Measurements from ENCODE around the gene GRAMD1B.

The GRAMD1B gene

GRCh38 chr11:123484448-123484847 lies 54.4 kb downstream of the GRAMD1B start:
- no peak overlapping the region for H3K27ac ChIP-seq (ENCODE audit: low read depth, low read length)
- H3K36me3 ChIP-seq (ENCODE audit: insufficient read depth, low read length): no peaks in the 10 kb centered on the region
- H3K27me3 ChIP-seq (ENCODE audit: insufficient read depth, low read length): peaks cover 7% of the 10 kb centered on the region; the same call in 1 of the 2 replicates
- no peak overlapping the region for H2AFZ ChIP-seq (ENCODE audit: low read length, unreplicated experiment)
- no peaks in the 10 kb centered on the region for H3K79me2 ChIP-seq (ENCODE audit: control insufficient read depth, insufficient read depth, low read length, unreplicated experiment)
- no peak overlapping the region for H3K4me3 ChIP-seq (ENCODE audit: low read depth, low read length)
- H3K4me1 ChIP-seq (ENCODE audit: control insufficient read depth, insufficient read depth, low read length, unreplicated experiment): no peaks in the 10 kb centered on the region

DNA sequence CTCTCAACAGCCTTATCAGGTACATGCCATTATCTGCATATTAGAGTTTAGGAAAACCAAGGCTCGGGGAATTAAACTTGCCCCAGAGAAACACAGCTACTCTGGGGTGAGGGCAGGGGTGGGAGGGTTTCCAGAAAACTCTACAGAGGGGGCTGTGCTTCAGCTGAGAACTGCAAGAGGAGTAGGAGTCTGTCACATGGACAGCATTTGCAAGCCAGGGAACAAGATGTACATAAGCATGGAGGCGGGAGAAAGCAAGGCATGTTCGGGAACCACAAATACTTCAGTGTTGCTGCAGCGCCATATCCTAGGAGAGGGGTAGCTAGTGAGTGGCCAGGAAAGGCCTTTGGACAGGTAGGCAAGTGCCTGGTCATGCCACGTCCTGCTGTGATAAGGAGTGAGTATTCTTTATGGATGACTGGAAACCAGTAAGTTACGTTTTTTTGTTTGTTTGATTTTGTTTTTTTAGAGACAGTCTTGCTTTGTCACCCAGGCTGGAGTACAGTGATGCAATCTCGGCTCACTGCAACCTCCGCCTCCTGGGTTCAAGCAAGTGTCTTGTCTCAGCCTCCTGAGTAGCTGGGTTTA lies 57.2 kb downstream of the GRAMD1B start:
- Histone ChIP-seq H3K27ac (ENCODE audit: low read depth, low read length) (no peak overlapping the region), H3K4me3 (ENCODE audit: low read depth, low read length) (no peak overlapping the region), H3K36me3 (ENCODE audit: insufficient read depth, low read length) (no peaks in the 10 kb centered on the region), H3K27me3 (ENCODE audit: insufficient read depth, low read length) (peaks cover 7% of the 10 kb centered on the region; the same call in 1 of the 2 replicates), H3K79me2 (ENCODE audit: control insufficient read depth, insufficient read depth, low read length, unreplicated experiment) (no peaks in the 10 kb centered on the region), H2AFZ (ENCODE audit: low read length, unreplicated experiment) (no peak overlapping the region), H3K4me1 (ENCODE audit: control insufficient read depth, insufficient read depth, low read length, unreplicated experiment) (no peaks in the 10 kb centered on the region)

GRCh38 chr11:123490527-123490926 lies 60.5 kb downstream of the GRAMD1B start:
- no peaks in the 10 kb centered on the region for H3K79me2 ChIP-seq (ENCODE audit: control insufficient read depth, insufficient read depth, low read length, unreplicated experiment)
- peaks cover 3% of the 10 kb centered on the region; the same call in 1 of the 2 replicates for H3K27me3 ChIP-seq (ENCODE audit: insufficient read depth, low read length)
- H3K36me3 ChIP-seq (ENCODE audit: insufficient read depth, low read length): no peaks in the 10 kb centered on the region
- H3K4me1 ChIP-seq (ENCODE audit: control insufficient read depth, insufficient read depth, low read length, unreplicated experiment): peaks cover 4% of the 10 kb centered on the region
- no peak overlapping the region for H3K4me3 ChIP-seq (ENCODE audit: low read depth, low read length)
- H2AFZ ChIP-seq (ENCODE audit: low read length, unreplicated experiment): no peak overlapping the region
- H3K27ac ChIP-seq (ENCODE audit: low read depth, low read length): no peak overlapping the region

- H3K4me3 ChIP-seq (ENCODE audit: low read depth, low read length): no peak overlapping the region
- H3K27me3 ChIP-seq (ENCODE audit: insufficient read depth, low read length): peaks cover 8% of the 10 kb centered on the region
- no peak overlapping the region for H3K27ac ChIP-seq (ENCODE audit: low read depth, low read length)
- H3K79me2 ChIP-seq (ENCODE audit: control insufficient read depth, insufficient read depth, low read length, unreplicated experiment): no peaks in the 10 kb centered on the region
- no peak overlapping the region for H2AFZ ChIP-seq (ENCODE audit: low read length, unreplicated experiment)
- H3K36me3 ChIP-seq (ENCODE audit: insufficient read depth, low read length): no peaks in the 10 kb centered on the region
- H3K4me1 ChIP-seq (ENCODE audit: control insufficient read depth, insufficient read depth, low read length, unreplicated experiment): peaks cover 4% of the 10 kb centered on the region
Measured at GRCh38 chr11:123491241-123491640, 61.2 kb downstream of the GRAMD1B start.

DNA sequence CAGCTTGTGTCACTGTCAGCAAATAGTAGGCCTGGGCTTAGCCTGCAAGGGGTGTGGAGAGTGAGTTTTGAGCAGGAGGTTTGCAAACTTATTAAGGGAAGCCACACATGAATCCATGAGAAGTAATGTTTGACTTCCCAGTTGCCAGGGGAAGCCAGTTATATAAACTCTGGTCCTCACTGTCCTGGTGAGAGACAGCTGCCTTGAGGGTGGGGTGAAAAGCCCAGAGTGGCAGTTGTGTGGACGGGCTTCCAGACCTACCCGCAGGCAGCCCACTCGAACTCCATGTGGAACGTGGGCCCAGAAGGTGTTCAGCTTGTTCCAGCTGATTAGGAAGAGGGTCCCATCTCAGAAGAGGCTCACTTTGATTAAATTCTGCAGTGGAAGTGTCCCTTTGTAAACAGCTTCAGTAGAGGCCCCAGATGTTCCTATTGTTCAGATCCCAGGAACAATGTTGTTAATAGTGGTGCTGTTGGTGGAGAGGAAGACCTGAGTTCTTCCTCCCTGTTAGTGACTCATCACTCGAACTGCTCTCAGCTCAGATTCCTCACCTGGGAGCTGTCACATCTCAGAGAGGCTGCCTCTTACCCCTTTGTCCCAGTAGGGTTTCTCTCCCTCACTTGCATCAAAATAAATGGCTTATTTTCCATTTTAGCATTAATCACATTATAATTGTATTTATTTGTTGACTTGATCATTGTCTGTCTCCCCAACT lies 63.4 kb downstream of the GRAMD1B start:
- H3K27me3 ChIP-seq (ENCODE audit: insufficient read depth, low read length): peaks cover 13% of the 10 kb centered on the region
- no peak overlapping the region for H2AFZ ChIP-seq (ENCODE audit: low read length, unreplicated experiment)
- H3K79me2 ChIP-seq (ENCODE audit: control insufficient read depth, insufficient read depth, low read length, unreplicated experiment): no peaks in the 10 kb centered on the region
- no peak overlapping the region for H3K27ac ChIP-seq (ENCODE audit: low read depth, low read length)
- peaks cover 4% of the 10 kb centered on the region for H3K4me1 ChIP-seq (ENCODE audit: control insufficient read depth, insufficient read depth, low read length, unreplicated experiment)
- no peak overlapping the region for H3K4me3 ChIP-seq (ENCODE audit: low read depth, low read length)
- no peaks in the 10 kb centered on the region for H3K36me3 ChIP-seq (ENCODE audit: insufficient read depth, low read length)

DNA sequence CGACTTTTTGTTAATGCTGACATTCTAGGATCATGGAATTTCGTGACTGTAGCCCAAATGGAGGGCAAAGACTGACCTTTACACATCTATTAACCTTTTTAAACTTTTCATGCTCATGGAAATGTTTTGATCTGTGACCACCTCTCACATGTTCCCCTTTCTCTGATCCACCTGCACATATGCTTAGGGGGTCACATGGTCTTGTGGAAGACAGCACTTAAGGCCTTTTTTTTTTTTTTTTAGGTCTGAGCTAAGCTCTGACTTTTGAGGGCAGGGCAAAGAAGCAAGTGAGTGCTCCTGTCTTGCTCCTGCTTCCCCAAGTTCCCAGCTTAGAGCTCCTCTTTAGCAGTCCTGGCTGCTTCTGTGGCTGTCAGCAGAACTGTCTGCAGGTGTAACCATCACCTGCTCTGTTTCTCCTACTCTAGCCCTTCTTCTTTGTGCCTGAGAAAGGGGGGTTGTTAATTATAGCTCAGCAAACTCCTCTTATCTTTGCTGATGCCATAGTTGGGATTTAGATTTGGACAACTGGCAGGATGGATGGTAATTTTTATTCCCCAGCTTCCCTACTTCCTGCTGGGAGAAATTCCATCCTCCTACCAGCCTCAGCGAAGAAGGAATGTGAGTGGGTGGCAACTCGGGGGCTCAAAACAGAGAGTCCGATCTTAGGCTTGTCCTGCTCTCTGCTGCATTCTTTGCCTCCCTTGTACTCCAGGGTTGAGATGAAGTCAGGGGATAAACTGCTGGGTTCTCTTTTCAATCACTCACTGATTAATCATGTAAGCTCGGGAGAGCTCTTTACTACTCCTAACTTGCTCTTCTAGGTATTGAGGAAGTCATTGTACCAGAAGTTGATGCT lies 64.4 kb downstream of the GRAMD1B start:
- Histone ChIP-seq H3K4me1 (ENCODE audit: control insufficient read depth, insufficient read depth, low read length, unreplicated experiment) (peaks cover 4% of the 10 kb centered on the region), H3K27me3 (ENCODE audit: insufficient read depth, low read length) (peaks cover 13% of the 10 kb centered on the region), H3K36me3 (ENCODE audit: insufficient read depth, low read length) (no peaks in the 10 kb centered on the region), H2AFZ (ENCODE audit: low read length, unreplicated experiment) (no peak overlapping the region), H3K4me3 (ENCODE audit: low read depth, low read length) (no peak overlapping the region), H3K79me2 (ENCODE audit: control insufficient read depth, insufficient read depth, low read length, unreplicated experiment) (no peaks in the 10 kb centered on the region), H3K27ac (ENCODE audit: low read depth, low read length) (no peak overlapping the region)

DNA sequence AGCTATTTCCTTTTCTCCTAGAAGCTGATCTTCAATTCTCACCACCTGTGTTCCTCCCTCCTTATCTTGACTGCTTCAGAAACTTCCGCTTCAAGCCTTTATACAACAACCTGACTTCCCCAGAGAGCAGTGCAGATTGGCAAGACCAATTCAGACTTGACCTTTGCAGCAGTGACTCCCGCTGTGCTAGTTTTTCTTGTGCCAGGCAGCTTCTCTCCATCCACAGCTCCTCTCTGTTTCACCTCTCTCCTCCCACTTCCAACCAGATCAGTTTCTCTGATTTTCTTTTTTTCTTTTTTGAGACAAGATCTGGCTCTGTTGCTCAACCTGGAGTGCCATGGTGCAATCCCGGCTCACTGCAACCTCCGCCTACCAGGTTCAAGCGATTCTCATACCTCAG lies 74.3 kb downstream of the GRAMD1B start:
- H3K27me3 ChIP-seq (ENCODE audit: insufficient read depth, low read length): no peaks in the 10 kb centered on the region; the same call in 1 of the 2 replicates
- no peak overlapping the region for H2AFZ ChIP-seq (ENCODE audit: low read length, unreplicated experiment)
- no peaks in the 10 kb centered on the region for H3K36me3 ChIP-seq (ENCODE audit: insufficient read depth, low read length)
- no peak overlapping the region for H3K4me3 ChIP-seq (ENCODE audit: low read depth, low read length)
- no peak overlapping the region for H3K27ac ChIP-seq (ENCODE audit: low read depth, low read length)
- no peaks in the 10 kb centered on the region for H3K79me2 ChIP-seq (ENCODE audit: control insufficient read depth, insufficient read depth, low read length, unreplicated experiment)
- no peaks in the 10 kb centered on the region for H3K4me1 ChIP-seq (ENCODE audit: control insufficient read depth, insufficient read depth, low read length, unreplicated experiment)

- Histone ChIP-seq H3K4me1 (ENCODE audit: control insufficient read depth, insufficient read depth, low read length, unreplicated experiment) (no peaks in the 10 kb centered on the region), H3K27ac (ENCODE audit: low read depth, low read length) (no peak overlapping the region), H3K79me2 (ENCODE audit: control insufficient read depth, insufficient read depth, low read length, unreplicated experiment) (no peaks in the 10 kb centered on the region), H3K4me3 (ENCODE audit: low read depth, low read length) (no peak overlapping the region), H3K27me3 (ENCODE audit: insufficient read depth, low read length) (no peaks in the 10 kb centered on the region; the same call in 1 of the 2 replicates), H3K36me3 (ENCODE audit: insufficient read depth, low read length) (no peaks in the 10 kb centered on the region), H2AFZ (ENCODE audit: low read length, unreplicated experiment) (no peak overlapping the region)
Measured at GRCh38 chr11:123505546-123506299, 75.7 kb downstream of the GRAMD1B start.

DNA sequence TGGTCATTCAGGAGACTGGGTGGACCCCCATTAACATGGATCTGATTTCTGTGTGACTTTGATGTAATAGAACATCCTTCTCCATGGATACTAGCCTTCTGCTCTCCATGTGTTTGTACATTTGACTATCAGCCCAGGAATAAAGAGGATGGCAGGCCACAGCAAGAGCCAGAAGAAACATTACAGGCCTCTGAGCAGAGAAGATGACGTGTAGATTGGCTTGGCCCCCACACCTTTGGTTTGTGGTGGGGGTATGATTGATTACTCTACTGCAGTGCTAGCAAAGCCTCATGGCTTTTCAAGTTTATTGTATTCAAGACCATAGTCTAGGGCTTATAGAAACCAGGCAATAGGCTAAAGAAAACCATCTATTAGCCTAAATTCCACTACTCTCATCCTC lies 77.0 kb downstream of the GRAMD1B start:
- H3K36me3 ChIP-seq (ENCODE audit: insufficient read depth, low read length): no peaks in the 10 kb centered on the region
- H3K4me1 ChIP-seq (ENCODE audit: control insufficient read depth, insufficient read depth, low read length, unreplicated experiment): no peaks in the 10 kb centered on the region
- H3K4me3 ChIP-seq (ENCODE audit: low read depth, low read length): no peak overlapping the region
- no peak overlapping the region for H2AFZ ChIP-seq (ENCODE audit: low read length, unreplicated experiment)
- no peaks in the 10 kb centered on the region for H3K79me2 ChIP-seq (ENCODE audit: control insufficient read depth, insufficient read depth, low read length, unreplicated experiment)
- H3K27me3 ChIP-seq (ENCODE audit: insufficient read depth, low read length): no peaks in the 10 kb centered on the region; the same call in 1 of the 2 replicates
- no peak overlapping the region for H3K27ac ChIP-seq (ENCODE audit: low read depth, low read length)
